Fibroblast of skin of left biceps (primary cell): ENCODE data around the gene BICRA.
A peak's percentile ranks its signal among the peaks of the same experiment; 100 is the strongest.
"Not testable (repeated sequence)": the region's sequence is repeated elsewhere in the genome, so short reads cannot be mapped to it uniquely, and the experiment has no call there.

Experiments
- DNase-seq, 2 experiments: peaks; one replicate each; pipeline ENCODE4 v3.0.0-alpha.2; 2013; ENCODE audit warnings: low read depth in 2 of 2

BICRA gene

GRCh38 chr19:47630594-47630993 is 21.7 kb downstream of the BICRA start:
- no peak for DNase-seq

- no peak for DNase-seq
These were observed 22.9 kb downstream of the BICRA start for GRCh38 chr19:47631681-47632446.

DNA sequence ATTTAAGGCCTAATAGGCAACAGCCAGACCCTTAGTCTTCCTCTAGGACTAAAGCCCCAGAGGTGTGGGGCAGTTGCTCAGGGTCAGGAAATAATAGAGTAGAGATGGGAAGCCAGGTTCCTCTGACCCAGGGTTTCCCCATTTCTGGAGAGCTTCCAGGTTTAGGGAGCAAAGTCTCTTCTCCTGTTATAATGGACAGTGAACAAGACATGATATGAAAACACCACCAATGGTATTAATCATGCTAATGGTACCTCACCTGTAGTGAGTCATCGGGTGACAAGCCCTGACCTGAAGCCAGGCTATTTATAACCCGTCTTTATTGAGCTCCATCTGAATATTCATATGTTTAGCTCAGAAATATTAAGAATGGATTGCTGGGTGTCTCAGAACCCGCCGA is 24.6 kb downstream of the BICRA start:
- DNase-seq: no peak

DNA sequence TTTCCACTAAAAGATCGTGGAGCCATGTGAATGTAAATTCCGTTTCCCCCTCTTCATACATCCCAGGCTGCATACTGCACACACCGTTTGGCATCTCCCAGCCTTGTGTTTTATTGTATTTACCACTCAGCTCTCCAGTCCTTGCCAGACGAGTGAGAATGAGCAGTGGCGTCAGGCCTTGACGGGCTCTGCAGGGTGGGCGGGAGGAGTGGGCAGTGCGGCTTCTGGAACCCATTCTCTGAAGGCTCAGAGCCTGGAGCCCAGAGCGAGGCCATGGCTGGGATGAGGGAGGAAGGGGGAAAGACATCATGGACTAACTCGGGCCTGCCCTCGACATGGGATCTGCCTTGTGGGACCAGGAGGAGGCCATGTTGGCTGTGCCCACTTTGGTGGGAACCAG is 25.1 kb downstream of the BICRA start:
- no peak for DNase-seq

- DNase-seq: not testable (repeated sequence)
These were observed 26.3 kb downstream of the BICRA start for GRCh38 chr19:47635152-47635754.

- peak; percentile 32 to 33 for DNase-seq
These were observed 28.6 kb downstream of the BICRA start for GRCh38 chr19:47637550-47637949.

DNA sequence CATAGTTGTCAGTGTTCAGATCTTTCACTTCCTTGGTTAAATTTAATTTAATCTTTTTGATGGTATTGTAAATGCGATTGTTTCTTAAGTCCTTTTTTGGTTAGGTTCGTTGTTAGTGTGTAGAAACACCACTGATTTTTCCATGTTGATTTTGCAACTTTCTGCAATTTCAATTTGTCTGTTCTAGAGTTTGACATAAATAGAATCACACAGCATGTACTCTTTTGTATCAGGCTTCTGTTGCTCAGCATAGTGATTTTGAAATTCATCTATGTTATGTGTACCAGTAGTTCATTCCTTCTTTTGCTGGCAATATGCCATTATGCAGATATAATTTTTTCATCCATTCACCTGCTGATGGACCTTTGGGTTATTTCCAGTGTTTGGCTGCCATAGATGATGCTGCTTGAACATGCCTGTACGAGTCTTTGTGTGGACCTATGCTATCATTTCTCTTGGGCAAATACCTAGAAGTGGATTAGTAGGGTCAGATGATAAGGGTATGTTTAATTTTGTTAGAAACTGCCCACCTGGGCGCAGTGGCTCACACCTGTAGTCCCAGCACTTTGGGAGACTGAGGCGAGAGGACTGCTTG is 33.1 kb downstream of the BICRA start:
- DNase-seq: no peak

DNA sequence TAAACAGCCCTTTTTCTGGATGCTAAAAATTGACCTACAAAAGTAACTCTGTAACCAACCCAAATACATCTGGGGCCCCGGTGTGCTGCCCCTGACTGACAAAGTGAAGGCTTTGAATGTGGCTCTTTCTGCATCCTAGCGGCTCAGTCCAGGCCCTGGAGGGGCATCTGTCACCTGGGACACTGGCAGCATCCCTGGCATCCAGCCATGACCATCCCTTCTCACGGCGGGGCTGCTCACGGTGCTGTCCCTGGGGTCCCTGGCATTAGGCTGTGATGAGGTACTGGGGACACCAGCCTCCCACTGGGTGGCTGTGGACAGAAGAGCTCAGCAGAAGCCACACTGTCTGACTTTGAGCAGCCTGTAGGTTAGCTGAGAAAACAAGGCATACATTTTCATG is 34.3 kb downstream of the BICRA start:
- no peak for DNase-seq

- DNase-seq: no peak
These were observed 35.3 kb downstream of the BICRA start for GRCh38 chr19:47644199-47644598.

- no peak for DNase-seq
These were observed 36.0 kb downstream of the BICRA start for GRCh38 chr19:47644743-47645482.

DNA sequence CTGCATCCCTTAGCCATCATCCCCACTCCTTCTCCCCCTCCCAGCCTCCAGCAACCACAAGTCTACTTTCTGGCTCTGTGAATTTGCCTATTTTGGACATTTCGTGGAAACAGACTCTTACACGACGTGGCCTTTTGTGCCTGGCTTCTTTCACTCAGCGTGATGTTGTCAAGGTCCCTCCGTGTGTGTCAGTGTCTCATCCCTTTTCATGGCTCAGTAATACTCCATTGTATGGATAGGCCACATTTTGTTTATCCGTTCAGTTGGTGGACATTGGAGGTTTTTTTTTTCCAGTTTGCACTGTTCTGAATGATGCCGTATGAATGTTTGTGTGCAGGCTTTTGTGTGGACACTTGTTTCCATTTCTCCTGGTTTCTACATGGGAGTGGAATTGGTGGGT is 38.0 kb downstream of the BICRA start:
- DNase-seq: no peak

- no peak for DNase-seq
These were observed 40.7 kb downstream of the BICRA start for GRCh38 chr19:47649588-47649987.

GRCh38 chr19:47650700-47651099 is 41.8 kb downstream of the BICRA start:
- DNase-seq: no peak

- DNase-seq: no peak
These were observed 42.2 kb downstream of the BICRA start for GRCh38 chr19:47651132-47651531.

- no peak for DNase-seq
These were observed 42.8 kb downstream of the BICRA start for GRCh38 chr19:47651691-47652090.

DNA sequence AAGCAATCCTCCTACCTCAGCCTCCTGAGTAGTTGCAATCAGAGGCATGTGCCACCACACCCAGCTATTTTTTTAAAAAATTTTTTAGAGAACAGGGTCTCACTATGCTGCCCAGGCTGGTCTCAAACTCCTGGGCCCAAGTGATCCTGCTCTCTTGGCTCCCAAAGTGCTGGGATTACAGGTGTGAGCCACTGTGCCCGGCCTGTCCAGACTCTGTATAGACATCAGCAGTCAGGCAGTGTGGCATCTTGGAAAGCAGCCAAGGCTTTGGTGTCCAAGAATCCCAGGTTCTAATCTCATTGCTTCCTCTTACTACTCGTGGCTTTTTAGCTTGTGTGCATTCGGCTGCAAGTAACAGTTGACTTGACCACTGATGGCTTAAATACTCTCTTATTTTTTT is 43.4 kb downstream of the BICRA start:
- DNase-seq: no peak

- no peak for DNase-seq
These were observed 44.9 kb downstream of the BICRA start for GRCh38 chr19:47653856-47654255.

DNA sequence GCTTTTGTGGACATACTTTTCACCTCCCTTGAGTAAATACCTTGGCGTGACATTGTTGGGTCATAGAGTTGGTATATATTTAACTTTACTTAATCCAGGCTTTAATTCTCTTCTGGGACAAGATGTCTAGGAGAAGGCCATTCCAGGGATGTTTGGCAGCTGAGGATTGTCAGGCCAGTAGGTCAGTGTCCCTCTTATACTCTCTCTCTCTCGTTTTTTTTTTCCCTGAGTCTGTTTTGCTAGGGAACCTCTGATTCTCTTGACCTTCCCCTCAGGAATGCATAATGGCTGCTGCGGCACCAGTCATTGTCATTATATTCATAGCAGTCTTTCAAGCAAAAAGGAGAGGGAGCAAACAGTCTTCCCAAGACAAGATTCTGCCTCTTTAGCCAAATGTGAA is 48.8 kb downstream of the BICRA start:
- no peak for DNase-seq

- no peak for DNase-seq
These were observed 49.8 kb downstream of the BICRA start for GRCh38 chr19:47658431-47659348.

DNA sequence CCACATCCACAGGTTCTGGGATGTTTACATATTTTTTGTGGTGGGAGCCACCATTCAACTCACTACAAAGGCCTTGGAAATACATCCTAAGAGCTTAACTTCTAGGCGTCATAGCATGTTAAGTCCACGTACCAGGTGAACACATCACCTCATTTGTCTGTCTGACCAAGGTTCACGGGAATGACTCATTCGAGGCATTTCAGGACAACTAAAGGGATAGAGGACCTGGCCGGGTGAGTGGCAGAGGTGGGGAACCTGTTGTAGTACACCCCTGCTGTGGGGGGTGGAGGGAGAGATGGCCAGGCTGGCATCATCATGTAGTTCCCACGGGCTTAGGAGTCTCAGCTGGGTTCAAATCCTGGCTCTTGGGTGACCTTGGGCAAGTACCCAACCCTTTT is 51.5 kb downstream of the BICRA start:
- DNase-seq: no peak

- DNase-seq: no peak
These were observed 52.2 kb downstream of the BICRA start for GRCh38 chr19:47661161-47661560.
